GM03348 (cell line): ENCODE measurements around the gene TRIM33.
A peak's percentile ranks its signal among the peaks of the same experiment; 100 is the strongest.

Source experiments
- DNase-seq: peaks from one replicate; pipeline ENCODE4 v3.0.0; 2012; ENCODE audit warnings: low spot score

Gene TRIM33

GRCh38 chr1:114511032-114511785, at the start of gene TRIM33:
TSS of gene TRIM33 (minus strand) at chr1:114511203. CDS start at chr1:114511076, 127 bp downstream.
- DNase-seq: peak; percentile 97

GRCh38 chr1:114559356-114559755, 48.4 kb upstream of the TRIM33 start:
- no peak for DNase-seq

- peak; percentile 34 for DNase-seq
Observed at GRCh38 chr1:114558544-114558943, 47.5 kb upstream of the TRIM33 start.

- no peak for DNase-seq
Observed at GRCh38 chr1:114554577-114554976, 43.6 kb upstream of the TRIM33 start.

GRCh38 chr1:114552106-114552639, 41.2 kb upstream of the TRIM33 start:
- DNase-seq: no peak

GRCh38 chr1:114551400-114551799, 40.4 kb upstream of the TRIM33 start:
- no peak for DNase-seq

GRCh38 chr1:114550336-114550735, 39.3 kb upstream of the TRIM33 start:
- no peak for DNase-seq

- DNase-seq: no peak
Observed at GRCh38 chr1:114549137-114549536, 38.1 kb upstream of the TRIM33 start.

GRCh38 chr1:114547076-114547475, 36.1 kb upstream of the TRIM33 start:
- DNase-seq: no peak

GRCh38 chr1:114545796-114546195, 34.8 kb upstream of the TRIM33 start:
- DNase-seq: no peak

- no peak for DNase-seq
Observed at GRCh38 chr1:114545315-114545714, 34.3 kb upstream of the TRIM33 start.

GRCh38 chr1:114540821-114541220, 29.8 kb upstream of the TRIM33 start:
- no peak for DNase-seq

GRCh38 chr1:114540272-114540671, 29.3 kb upstream of the TRIM33 start:
- DNase-seq: no peak

- no peak for DNase-seq
Observed at GRCh38 chr1:114536043-114536442, 25.0 kb upstream of the TRIM33 start.

GRCh38 chr1:114535401-114535800, 24.4 kb upstream of the TRIM33 start:
- DNase-seq: no peak

- no peak for DNase-seq
Observed at GRCh38 chr1:114531094-114531493, 20.1 kb upstream of the TRIM33 start.

- no peak for DNase-seq
Observed at GRCh38 chr1:114530224-114530623, 19.2 kb upstream of the TRIM33 start.

- no peak for DNase-seq
Observed at GRCh38 chr1:114524944-114525343, 13.9 kb upstream of the TRIM33 start.

- no peak for DNase-seq
Observed at GRCh38 chr1:114522264-114522575, 11.2 kb upstream of the TRIM33 start.

GRCh38 chr1:114521396-114522263, 10.6 kb upstream of the TRIM33 start:
- no peak for DNase-seq

GRCh38 chr1:114517348-114517747, 6.3 kb upstream of the TRIM33 start:
- DNase-seq: no peak

GRCh38 chr1:114512595-114513280, 1.7 kb upstream of the TRIM33 start:
- DNase-seq: no peak
